Posterior vena cava (tissue), 2 donors: Measurements from ENCODE around the gene MARCKS. TPM values are rescaled to one million over a fixed set of nuclear protein-coding genes. Genes with fewer than 3 reads are reported as not detected.

Experiments
- DNase-seq: peaks from one replicate; pipeline ENCODE4 v3.0.0-alpha.2; 2020; ENCODE audit warnings: low spot score
- intact Hi-C, 2 donors: fragments of 100-400 bp; cut with DNase I; formaldehyde crosslinking; loops; one replicate each; pipeline versions ENCODE4 v1.14.1 to v1.14.2; 2022 to 2023
- long read RNA-seq, 2 donors: library from polyadenylated mRNA; unstranded; transcript quantifications; one replicate each; pipeline ENCODE4 v2.0.0, GENCODE V29; 2020 to 2021
- total RNA-seq, 2 donors: library from RNA; stranded (reverse); fragmentation: NEBNext Ultra II Directional; extraction: Animal tissue kit (Norgen Biotek cat#: 25700); gene quantifications; one replicate each; pipeline ENCODE4 v1.2.1, GENCODE V29; 2021
- donor health status: DM: yes; HTN: yes; CAD: no.
- donor health status: DM: yes; HTN: yes; CAD: no.

The MARCKS gene, protein sequence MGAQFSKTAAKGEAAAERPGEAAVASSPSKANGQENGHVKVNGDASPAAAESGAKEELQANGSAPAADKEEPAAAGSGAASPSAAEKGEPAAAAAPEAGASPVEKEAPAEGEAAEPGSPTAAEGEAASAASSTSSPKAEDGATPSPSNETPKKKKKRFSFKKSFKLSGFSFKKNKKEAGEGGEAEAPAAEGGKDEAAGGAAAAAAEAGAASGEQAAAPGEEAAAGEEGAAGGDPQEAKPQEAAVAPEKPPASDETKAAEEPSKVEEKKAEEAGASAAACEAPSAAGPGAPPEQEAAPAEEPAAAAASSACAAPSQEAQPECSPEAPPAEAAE
- 10 to 100 TPM; 49.6 to 69.2 TPM for total RNA-seq
- long read RNA-seq, donor 1, full-length matches to known transcripts: 17 of 53 reads
- long read RNA-seq, donor 1, partial matches to known transcripts: 0 of 53 reads
- long read RNA-seq, donor 1, other reads (novel, unspliced or antisense): 36 of 53 reads
- long read RNA-seq, donor 2, partial matches to known transcripts: 0 of 6 reads
- long read RNA-seq, donor 2, other reads (novel, unspliced or antisense): 6 of 6 reads

DNA sequence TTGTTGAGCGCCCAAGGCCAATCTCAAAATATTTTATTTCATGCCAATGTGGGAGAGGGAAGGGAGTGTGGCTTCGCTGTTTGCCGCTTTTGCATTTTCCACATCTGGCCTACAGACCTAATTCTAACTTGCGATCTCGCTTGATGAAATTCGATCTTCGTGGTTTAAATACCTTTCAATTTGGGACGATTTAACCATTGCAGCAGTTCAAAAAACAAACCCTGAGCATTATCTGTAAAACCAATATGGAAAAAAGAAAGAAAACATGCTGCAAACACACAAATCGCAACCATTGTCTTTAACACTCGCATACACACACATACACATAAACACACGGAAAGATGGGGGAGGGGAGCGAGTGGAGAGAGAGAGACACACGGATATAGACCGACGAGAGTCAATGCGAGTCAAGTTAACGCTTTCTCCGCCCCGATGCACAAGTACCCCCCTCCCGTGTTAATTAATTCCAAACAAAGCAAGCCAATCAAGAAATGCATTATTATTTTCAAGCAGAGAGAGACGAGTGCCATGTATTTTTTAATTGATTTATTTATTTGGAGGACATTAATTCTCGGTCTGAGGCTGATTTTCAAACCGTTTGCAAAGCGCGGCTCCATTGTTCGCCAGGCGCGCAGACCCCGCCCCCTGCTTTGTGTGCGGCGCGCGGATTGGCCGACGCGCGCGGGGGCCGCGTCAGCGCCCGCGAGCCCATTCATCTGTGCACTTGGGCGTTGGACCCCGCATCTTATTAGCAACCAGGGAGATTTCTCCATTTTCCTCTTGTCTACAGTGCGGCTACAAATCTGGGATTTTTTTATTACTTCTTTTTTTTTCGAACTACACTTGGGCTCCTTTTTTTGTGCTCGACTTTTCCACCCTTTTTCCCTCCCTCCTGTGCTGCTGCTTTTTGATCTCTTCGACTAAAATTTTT, at the start of gene MARCKS:
MARCKS (plus strand) TSS at position 721 of the 931 bp plus-strand sequence. CDS start 401 bp downstream, outside the sequence.
- intact Hi-C loops: no loop called here
- DNase-seq: peak; percentile 93

DNA sequence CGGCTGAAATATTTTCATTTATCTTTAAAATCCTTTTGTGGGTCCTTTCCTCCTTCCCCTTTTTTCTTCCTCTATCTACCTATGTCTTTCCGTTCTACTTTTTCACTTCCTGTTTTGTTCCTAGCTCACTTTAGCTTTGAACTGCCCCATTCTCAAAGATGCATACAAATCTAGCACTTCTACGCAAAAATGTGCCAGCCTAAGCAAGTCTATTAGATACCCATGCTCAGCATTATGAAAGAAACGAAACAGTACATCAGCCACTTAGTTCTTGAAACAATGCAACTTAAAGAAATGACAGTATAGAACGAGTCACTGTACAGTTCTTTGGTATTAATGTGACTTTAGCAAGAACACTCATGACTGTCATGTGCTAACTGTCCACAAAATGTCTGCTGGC, 47.3 kb upstream of the MARCKS start:
- intact Hi-C loops: no loop called here
- DNase-seq: no peak

- intact Hi-C loops: no loop called here
- DNase-seq: no peak
Measured at GRCh38 chr6:113813142-113813541, 44.0 kb upstream of the MARCKS start.

- no peak for DNase-seq
- intact Hi-C loops: no loop called here
Measured at GRCh38 chr6:113818578-113818977, 38.6 kb upstream of the MARCKS start.

DNA sequence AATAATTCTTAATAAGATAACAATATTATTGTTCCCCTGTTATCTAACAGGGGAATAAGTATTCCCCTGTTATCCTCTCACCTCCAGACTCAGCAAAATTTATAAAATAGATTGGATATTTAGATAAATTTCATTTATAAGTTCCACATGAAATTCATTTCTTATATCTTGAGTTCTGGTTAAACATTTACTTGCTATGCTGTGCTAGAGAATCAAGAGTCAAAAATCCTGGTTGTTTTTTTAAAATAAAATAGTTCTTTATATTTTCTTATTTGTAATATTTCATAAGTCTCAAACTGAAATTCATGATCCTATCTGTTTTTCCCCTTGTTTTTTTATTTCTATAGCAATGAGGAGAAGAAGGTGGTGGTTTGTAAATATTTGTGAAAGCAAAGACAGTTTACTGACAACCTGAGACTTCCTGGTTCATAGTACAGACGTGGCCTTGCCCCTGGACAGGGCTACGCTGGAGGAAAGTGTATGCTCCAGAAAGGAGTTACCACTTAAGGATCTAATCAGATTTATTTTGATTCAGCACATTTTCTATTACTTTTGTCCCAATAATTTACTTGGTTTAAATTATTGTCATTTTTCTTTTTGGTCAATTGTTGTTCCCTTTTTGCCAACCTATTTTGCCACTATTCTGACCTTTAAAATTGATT, 37.8 kb upstream of the MARCKS start:
- no peak for DNase-seq
- intact Hi-C loops: no loop called here

- DNase-seq: no peak
- intact Hi-C loops: no loop called here
Measured at GRCh38 chr6:113820761-113821160, 36.4 kb upstream of the MARCKS start.

DNA sequence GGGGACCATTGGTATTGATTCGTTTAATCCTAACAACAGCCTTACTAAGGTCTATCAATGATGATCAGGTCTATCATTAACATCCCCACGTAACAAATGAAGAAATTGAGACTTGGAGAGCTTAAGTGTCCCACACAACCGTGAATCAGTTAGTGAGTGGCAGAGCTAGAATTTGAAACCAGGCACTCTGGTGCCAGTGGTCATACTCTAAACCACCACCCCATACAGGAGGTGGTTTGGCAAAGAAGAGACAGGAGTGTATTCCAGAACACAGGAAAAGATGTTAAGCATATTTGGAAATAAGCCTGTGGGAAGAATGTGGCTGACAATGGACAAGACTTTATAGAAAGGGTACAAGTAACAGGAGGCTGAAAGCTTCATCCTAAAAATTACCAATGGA, 35.7 kb upstream of the MARCKS start:
- intact Hi-C loops: no loop called here
- DNase-seq: no peak

GRCh38 chr6:113823916-113824315, 33.2 kb upstream of the MARCKS start:
- DNase-seq: no peak
- intact Hi-C loops: no loop called here

- intact Hi-C loops: no loop called here
- no peak for DNase-seq
Measured at GRCh38 chr6:113824411-113824810, 32.7 kb upstream of the MARCKS start.

DNA sequence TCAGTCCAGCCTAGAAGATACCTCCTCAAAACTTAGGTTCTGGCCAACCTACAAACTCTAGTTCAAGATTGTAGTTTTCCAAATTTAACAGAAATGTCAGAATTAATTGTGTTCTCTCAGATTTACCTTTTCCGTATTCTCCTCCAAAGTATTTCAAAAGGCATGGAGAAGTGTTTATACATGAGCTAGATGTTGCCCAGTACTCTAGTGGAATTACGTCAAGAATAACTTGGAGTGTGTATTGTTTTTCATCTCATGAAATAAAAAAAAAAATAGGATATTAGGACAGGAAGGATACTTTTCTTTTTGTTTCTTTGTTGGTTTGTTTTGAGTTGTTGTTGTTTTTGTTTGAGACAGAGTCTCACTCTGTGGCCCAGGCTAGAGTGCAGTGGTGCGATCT, 32.3 kb upstream of the MARCKS start:
- no peak for DNase-seq
- intact Hi-C loops: no loop called here

GRCh38 chr6:113825781-113826180, 31.4 kb upstream of the MARCKS start:
- peak; percentile 87 for DNase-seq
- intact Hi-C loops: no loop called here

DNA sequence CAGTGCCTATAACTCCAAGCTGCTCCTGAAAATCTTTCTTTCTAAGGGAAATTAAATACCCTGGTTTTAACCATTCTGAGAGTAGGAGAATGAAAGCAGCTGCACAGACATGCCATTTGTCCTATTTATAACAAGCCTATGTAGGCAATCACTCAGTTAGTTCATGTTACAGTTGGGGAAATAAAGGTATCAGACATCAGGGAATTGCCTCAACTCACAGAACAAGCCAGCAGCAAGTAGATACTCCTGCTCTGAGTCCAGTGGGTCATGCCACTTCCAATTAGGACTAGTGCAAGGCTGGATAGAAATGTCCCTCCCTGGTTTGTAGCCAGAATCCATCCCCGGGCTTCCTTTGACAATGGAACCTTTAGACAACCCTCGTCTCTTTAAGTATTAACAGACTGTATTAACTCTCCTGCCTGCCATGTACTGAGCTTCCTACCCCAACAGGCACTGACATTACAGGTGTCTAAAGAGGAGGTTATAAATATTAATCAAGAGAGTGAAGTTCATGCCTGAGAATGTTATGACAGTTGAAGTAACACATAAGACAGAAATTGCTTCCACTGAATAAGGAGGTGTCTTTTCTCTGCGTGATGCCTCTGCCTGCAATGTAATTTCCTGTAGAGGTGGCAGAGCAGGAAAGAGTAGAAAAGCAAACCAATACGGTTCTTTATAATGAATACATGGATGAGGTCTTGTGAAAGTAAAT, 28.0 kb upstream of the MARCKS start:
- DNase-seq: no peak
- intact Hi-C loops: no loop called here

DNA sequence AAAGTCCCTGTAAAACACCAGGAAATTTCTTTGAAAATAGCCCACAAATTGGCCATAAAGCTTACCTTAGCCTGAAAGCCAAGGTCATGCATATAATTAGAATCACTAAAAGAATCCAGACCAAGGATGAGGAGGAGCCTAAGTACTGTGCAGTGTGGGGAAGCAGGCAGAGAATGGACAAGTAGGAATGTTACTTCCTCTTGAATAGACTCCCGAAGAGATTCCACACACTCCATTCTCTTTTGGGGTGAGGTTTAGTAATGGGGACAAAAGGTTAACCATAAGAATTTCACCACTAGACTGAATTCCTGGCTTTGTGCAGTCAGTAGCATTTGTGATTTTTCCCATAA, 27.5 kb upstream of the MARCKS start:
- intact Hi-C loops: no loop called here
- no peak for DNase-seq

DNA sequence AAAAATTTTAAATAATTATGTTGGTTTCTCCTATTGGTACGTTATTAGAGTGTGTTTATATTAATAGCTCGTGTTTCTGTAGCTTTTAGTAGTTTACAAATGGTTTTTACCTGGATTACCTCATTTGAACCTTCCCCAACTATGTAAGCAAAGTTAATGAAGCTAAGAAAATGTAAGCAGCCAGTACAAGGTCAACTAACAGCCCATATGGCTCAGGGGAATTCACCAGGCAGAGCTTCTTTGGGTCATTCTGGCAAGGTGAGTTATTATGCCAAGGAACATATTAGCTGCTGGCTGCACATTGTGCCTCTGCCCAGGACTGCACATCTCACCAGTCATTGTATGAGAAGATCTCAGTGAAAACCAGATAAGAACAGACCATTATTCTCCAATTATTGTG, 27.0 kb upstream of the MARCKS start:
- DNase-seq: no peak
- intact Hi-C loops: no loop called here

- intact Hi-C loops: no loop called here
- no peak for DNase-seq
Measured at GRCh38 chr6:113833537-113833936, 23.6 kb upstream of the MARCKS start.

- no peak for DNase-seq
- intact Hi-C loops: no loop called here
Measured at GRCh38 chr6:113837170-113837569, 20.0 kb upstream of the MARCKS start.

DNA sequence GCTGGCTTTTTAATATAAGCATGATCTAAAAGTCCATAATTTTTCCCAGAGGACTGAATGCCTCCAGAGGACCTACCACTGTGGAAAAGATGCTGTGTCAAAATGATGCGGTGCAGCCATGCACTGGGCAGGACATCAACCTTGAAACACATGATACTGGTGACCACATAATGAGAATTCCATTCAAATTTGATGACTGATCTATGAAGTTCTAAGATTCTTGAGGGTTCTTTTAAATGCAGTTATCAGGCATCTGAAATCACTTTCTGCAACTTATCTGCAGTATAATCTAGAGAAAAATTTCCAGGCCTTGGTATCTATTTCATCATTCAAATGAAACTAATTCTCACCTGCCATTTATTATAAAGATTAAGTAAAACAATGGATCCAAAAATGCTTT, 15.0 kb upstream of the MARCKS start:
- intact Hi-C loops: no loop called here
- DNase-seq: no peak

DNA sequence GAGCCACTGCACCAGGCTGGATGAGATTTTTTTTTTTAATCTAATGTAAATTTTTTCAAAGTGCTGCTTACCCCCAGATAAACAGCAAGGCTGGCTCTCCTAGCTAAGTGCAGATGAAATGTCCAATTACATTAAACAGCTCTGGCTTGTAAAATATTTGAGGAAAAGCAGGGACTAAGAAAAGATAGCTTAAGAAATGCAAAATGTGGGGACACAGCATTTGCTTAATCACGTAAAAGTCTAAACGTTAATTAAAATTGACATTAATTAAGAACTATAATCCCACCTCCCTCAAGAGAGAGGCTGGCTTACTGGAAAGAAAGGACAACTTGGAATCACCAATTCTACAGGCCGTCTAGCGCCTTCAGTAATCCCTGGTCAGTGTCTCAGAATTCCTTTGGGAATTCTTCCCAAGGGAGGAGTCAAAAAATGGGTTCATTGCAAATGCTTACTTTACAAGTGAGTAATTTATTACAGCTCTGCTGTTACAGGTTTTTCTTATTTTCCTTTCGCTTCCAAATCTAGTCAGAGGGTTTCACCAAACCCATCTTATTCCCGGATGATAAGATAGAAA, 13.6 kb upstream of the MARCKS start:
- intact Hi-C loops: no loop called here
- no peak for DNase-seq

GRCh38 chr6:113846577-113846976, 10.6 kb upstream of the MARCKS start:
- intact Hi-C loops: no loop called here
- DNase-seq: no peak
